DMS153 treated with DMSO at 0.1 percent for 48 hours (cell line): ENCODE results near the gene VPS29.

Source experiments
- DNase-seq: peaks from one replicate; lab custom pipeline; 2025; ENCODE audit not compliant: unreplicated experiment; lab: John Stamatoyannopoulos, UW

Gene VPS29

GRCh38 chr12:110451263-110451662 is 50.6 kb downstream of the VPS29 start:
- DNase-seq = no peak

GRCh38 chr12:110449799-110450497 is 52.0 kb downstream of the VPS29 start, which contains the start of gene ARPC3:
Gene ARPC3, minus strand, starts transcription at chr12:110450337. Its CDS starts 77 bp downstream, at chr12:110450260.
- peak; percentile 94 for DNase-seq

- no peak for DNase-seq
These were observed 57.5 kb downstream of the VPS29 start for GRCh38 chr12:110444455-110444854.
